HCT116 (cell line): ENCODE measurements around the gene ATRN. TPM values are rescaled to one million over a fixed set of nuclear protein-coding genes. Genes with fewer than 3 reads are reported as not detected.
"Not testable (repeated sequence)": the region's sequence is repeated elsewhere in the genome, so short reads cannot be mapped to it uniquely, and the experiment has no call there.

Experiments used
- ATAC-seq: fragments of 200-7000 bp; cut with Tn5 transposase; 2 replicates; pipeline ENCODE4 v1.9.1; 2020; ENCODE audit warnings: mild to moderate bottlenecking, moderate library complexity
- BruUV-seq: library from RNA; stranded (reverse); fragments of 400-500 nt; replicated peaks from 2 replicates; lab custom pipeline; 2021; lab: Mats Ljungman, UMichigan
- CTCF ChIA-PET: fragments of 300-600 bp; sonication (Branson Sonifier 250); formaldehyde crosslinking; loops from one replicate; lab custom pipeline; 2021; ENCODE audit warnings: antibody characterized with exemption; lab: Charles Lee
- POLR2A ChIA-PET: fragments of 300-600, 350-600 bp; sonication (Branson Sonifier 250); formaldehyde crosslinking; loops from one replicate; lab custom pipeline; 2021; ENCODE audit warnings: antibody characterized with exemption; lab: Charles Lee
- RAD21 ChIA-PET, 2 experiments: fragments of 300-600 bp; sonication (Branson Sonifier 250); formaldehyde crosslinking; loops; one replicate each; lab custom pipeline; 2023; ENCODE audit warnings: low total read pairs in 2 of 2; ENCODE audit not compliant: uncharacterized antibody in 2 of 2, unreplicated experiment in 2 of 2, low non-redundant PET in 1 of 2; lab: Charles Lee
- DNase-seq: peaks from one replicate; pipeline ENCODE4 v3.0.0-alpha.2; 2010; ENCODE audit warnings: low read depth, low spot score
- H2AFZ ChIP-seq: fragments of 200-600 bp; shearing (Covaris generic), sonication (generic); 2 replicates; pipeline ENCODE4 v1.6.1; 2017; ENCODE audit warnings: low read depth, mixed run types, mixed read lengths, antibody characterized with exemption, low read length; ENCODE audit not compliant: poor library complexity, severe bottlenecking
- H3K27ac ChIP-seq: 2 replicates; pipeline ENCODE4 v1.5.1; 2012; ENCODE audit warnings: low read depth, low read length
- H3K27me3 ChIP-seq: fragments of 200-600 bp; sonication (generic); 2 replicates; pipeline ENCODE4 v1.6.1; 2016; ENCODE audit warnings: mixed run types, low read length, mixed read lengths; ENCODE audit not compliant: insufficient read depth
- H3K36me3 ChIP-seq, 2 experiments: fragments of 200-500 bp in 1 of 2; fragments of 200-600 bp in 1 of 2; sonication (Bioruptor generic) in 1 of 2; sonication (generic) in 1 of 2; 2 replicates each; pipeline versions ENCODE4 v1.5.1 to v1.6.1; 2014 to 2016; ENCODE audit warnings: low read length in 2 of 2, inconsistent platforms in 1 of 2, mixed read lengths in 1 of 2, mixed run types in 1 of 2; ENCODE audit not compliant: insufficient read depth in 2 of 2, control insufficient read depth in 1 of 2
- H3K4me1 ChIP-seq, 2 experiments: fragments of 200-600 bp in 1 of 2; sonication (generic) in 1 of 2; 2 replicates each; pipeline versions ENCODE4 v1.5.1 to v1.6.1; 2012 to 2017; ENCODE audit warnings: low read length in 2 of 2, inconsistent platforms in 1 of 2, mild to moderate bottlenecking in 1 of 2, mixed read lengths in 1 of 2, mixed run types in 1 of 2, moderate library complexity in 1 of 2; ENCODE audit not compliant: insufficient read depth in 2 of 2, control insufficient read depth in 1 of 2
- H3K4me2 ChIP-seq: fragments of 200-600 bp; sonication (generic); 2 replicates; pipeline ENCODE4 v1.6.1; 2017; ENCODE audit warnings: mixed run types, low read length, mixed read lengths
- H3K4me3 ChIP-seq, 2 experiments: fragments of 200-600 bp in 1 of 2; sonication (generic) in 1 of 2; replicated peaks in 1 of 2; 2 replicates each; pipeline ENCODE4 v1.5.1; 2011 to 2016; ENCODE audit warnings: low read length in 2 of 2, control low read depth in 1 of 2, low read depth in 1 of 2, mild to moderate bottlenecking in 1 of 2, mixed read lengths in 1 of 2, mixed run types in 1 of 2
- H3K79me2 ChIP-seq: fragments of 200-600 bp; sonication (generic); 2 replicates; pipeline ENCODE4 v1.6.1; 2017; ENCODE audit warnings: mild to moderate bottlenecking, mixed run types, low read length, moderate library complexity, mixed read lengths; ENCODE audit not compliant: insufficient read depth
- H3K9ac ChIP-seq: fragments of 200-600 bp; sonication (generic); 2 replicates; pipeline ENCODE4 v1.6.1; 2016; ENCODE audit warnings: low read length, mixed read lengths
- H3K9me2 ChIP-seq: fragments of 200-600 bp; sonication (generic), shearing (Covaris generic); 2 replicates; pipeline ENCODE4 v1.6.1; 2017; ENCODE audit warnings: mixed run types, mild to moderate bottlenecking, moderate library complexity; ENCODE audit not compliant: insufficient read depth
- H3K9me3 ChIP-seq, 2 experiments: fragments of 200-500 bp in 1 of 2; fragments of 200-600 bp in 1 of 2; sonication (Bioruptor generic) in 1 of 2; sonication (generic) in 1 of 2; 2 replicates each; pipeline ENCODE4 v1.6.1; 2014 to 2017; ENCODE audit warnings: low read length in 2 of 2, mixed read lengths in 2 of 2, inconsistent platforms in 1 of 2, low read depth in 1 of 2, mild to moderate bottlenecking in 1 of 2, mixed run types in 1 of 2, moderate library complexity in 1 of 2; ENCODE audit not compliant: control insufficient read depth in 1 of 2, insufficient read depth in 1 of 2
- H4K20me1 ChIP-seq: fragments of 200-600 bp; sonication (generic), shearing (Covaris generic); 2 replicates; pipeline ENCODE4 v1.6.1; 2017; ENCODE audit warnings: mixed run types, mild to moderate bottlenecking, moderate library complexity; ENCODE audit not compliant: insufficient read depth
- CBX3 ChIP-seq: IDR thresholded peaks from 2 replicates; pipeline ENCODE4 v1.6.1; 2012; ENCODE audit warnings: low read depth
- CEBPB ChIP-seq: IDR thresholded peaks from 2 replicates; pipeline ENCODE4 v1.6.1; 2012; ENCODE audit warnings: low read depth
- EGR1 ChIP-seq: IDR thresholded peaks from 2 replicates; pipeline ENCODE4 v1.6.1; 2012; ENCODE audit warnings: low read depth
- ELF1 ChIP-seq: IDR thresholded peaks from 2 replicates; pipeline ENCODE4 v1.6.1; 2012; ENCODE audit warnings: low read depth, borderline replicate concordance
- EZH2 ChIP-seq: fragments of 200-600 bp; sonication (generic); IDR thresholded peaks from 2 replicates; pipeline ENCODE4 v1.6.1; 2017; ENCODE audit warnings: antibody characterized with exemption, mixed run types
- SRF ChIP-seq: IDR thresholded peaks from 2 replicates; pipeline ENCODE4 v1.6.1; 2012; ENCODE audit warnings: low read depth
- intact Hi-C: fragments of 100-400 bp; cut with micrococcal nuclease; formaldehyde crosslinking; loops from 2 replicates; pipeline ENCODE4 v1.10.0; 2022
- total RNA-seq: library from RNA; stranded (reverse); gene quantifications from one replicate; pipeline ENCODE4 v1.2.1, GENCODE V29; 2021; ENCODE audit not compliant: unreplicated experiment
- TF ChIP-seq, protein P1 (sequence below): IDR thresholded peaks from 2 replicates; pipeline ENCODE4 v1.6.1; 2012
- TF ChIP-seq, protein P2 (sequence below): IDR thresholded peaks from 2 replicates; pipeline ENCODE4 v1.6.1; 2012
- TF ChIP-seq, protein P3 (sequence below), 3 experiments: fragments of 200-600 bp in 1 of 3; sonication (generic) in 1 of 3; IDR thresholded peaks in 2 of 3; conservative IDR thresholded peaks in 1 of 3; 2 replicates each; pipeline ENCODE4 v1.5.1; 2012 to 2017; ENCODE audit warnings: low read depth in 2 of 3, low read length in 2 of 3, antibody characterized with exemption in 1 of 3, borderline replicate concordance in 1 of 3, control low read depth in 1 of 3, mild to moderate bottlenecking in 1 of 3, mixed read lengths in 1 of 3, mixed run types in 1 of 3, moderate library complexity in 1 of 3; ENCODE audit not compliant: insufficient read depth in 1 of 3

The ATRN gene
- total RNA-seq, 1 experiment from 2014 or later = 24.4 TPM

DNA sequence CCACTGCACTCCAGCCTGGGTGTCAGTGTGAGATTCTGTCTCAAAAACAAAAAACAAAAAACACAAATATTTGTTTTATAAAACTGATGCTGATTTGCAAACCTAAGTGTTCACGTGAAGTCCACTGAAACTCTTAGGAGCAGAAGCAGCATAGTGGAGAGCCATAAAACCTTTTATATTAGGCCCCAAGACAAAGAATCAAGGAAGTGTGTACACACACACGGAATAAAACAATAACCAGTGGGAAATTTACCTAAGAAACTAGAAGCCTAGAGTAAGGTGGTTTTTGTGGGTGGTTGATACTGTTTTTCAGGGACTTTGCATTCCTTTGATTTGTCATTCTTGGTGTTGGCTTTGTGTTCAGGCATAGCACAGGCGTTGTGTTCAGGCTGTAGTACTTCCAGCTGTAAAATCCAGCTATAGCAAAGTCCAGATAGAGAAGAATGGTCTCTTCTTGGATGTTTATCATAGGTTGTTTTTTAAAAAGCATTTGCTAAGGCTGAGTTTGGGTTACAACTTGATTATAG lies 61.3 kb downstream of the ATRN start:
- BruUV-seq = no TSS peak
- ChIA-PET RAD21 (no interaction called here), CTCF (no interaction called here), POLR2A (no interaction called here)
- no peaks in the 10 kb centered on the region for H3K36me3 ChIP-seq
- no peaks in the 10 kb centered on the region for H3K9me2 ChIP-seq
- no peak overlapping the region for H3K9ac ChIP-seq
- no peak overlapping the region for H3K27ac ChIP-seq
- no peak for ATAC-seq
- H3K27me3 ChIP-seq = no peaks in the 10 kb centered on the region
- H3K4me2 ChIP-seq = no peak overlapping the region
- no peaks in the 10 kb centered on the region for H3K4me1 ChIP-seq
- no peaks in the 10 kb centered on the region for H4K20me1 ChIP-seq
- intact Hi-C loops = no loop called here
- TF ChIP-seq, protein P1, sequence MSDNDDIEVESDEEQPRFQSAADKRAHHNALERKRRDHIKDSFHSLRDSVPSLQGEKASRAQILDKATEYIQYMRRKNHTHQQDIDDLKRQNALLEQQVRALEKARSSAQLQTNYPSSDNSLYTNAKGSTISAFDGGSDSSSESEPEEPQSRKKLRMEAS = no peak
- TF ChIP-seq, protein P2, sequence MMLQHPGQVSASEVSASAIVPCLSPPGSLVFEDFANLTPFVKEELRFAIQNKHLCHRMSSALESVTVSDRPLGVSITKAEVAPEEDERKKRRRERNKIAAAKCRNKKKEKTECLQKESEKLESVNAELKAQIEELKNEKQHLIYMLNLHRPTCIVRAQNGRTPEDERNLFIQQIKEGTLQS = no peak
- TF ChIP-seq SRF (no peak), ELF1 (no peak), EZH2 (no peak), CEBPB (no peak), EGR1 (no peak), CBX3 (no peak)
- TF ChIP-seq, protein P3, sequence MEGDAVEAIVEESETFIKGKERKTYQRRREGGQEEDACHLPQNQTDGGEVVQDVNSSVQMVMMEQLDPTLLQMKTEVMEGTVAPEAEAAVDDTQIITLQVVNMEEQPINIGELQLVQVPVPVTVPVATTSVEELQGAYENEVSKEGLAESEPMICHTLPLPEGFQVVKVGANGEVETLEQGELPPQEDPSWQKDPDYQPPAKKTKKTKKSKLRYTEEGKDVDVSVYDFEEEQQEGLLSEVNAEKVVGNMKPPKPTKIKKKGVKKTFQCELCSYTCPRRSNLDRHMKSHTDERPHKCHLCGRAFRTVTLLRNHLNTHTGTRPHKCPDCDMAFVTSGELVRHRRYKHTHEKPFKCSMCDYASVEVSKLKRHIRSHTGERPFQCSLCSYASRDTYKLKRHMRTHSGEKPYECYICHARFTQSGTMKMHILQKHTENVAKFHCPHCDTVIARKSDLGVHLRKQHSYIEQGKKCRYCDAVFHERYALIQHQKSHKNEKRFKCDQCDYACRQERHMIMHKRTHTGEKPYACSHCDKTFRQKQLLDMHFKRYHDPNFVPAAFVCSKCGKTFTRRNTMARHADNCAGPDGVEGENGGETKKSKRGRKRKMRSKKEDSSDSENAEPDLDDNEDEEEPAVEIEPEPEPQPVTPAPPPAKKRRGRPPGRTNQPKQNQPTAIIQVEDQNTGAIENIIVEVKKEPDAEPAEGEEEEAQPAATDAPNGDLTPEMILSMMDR (IDR thresholded peaks at IDR 0.05 in 2 of 3, conservative IDR thresholded peaks at IDR 0.05 in 1 of 3; ENCODE audit: borderline replicate concordance in 1 of 3, insufficient read depth in 1 of 3, low read depth in 2 of 3, low read length in 2 of 3) = no peak
- no peak overlapping the region for H2AFZ ChIP-seq
- H3K79me2 ChIP-seq = no peaks in the 10 kb centered on the region
- no peak for DNase-seq
- H3K4me3 ChIP-seq = no peak overlapping the region
- no peaks in the 10 kb centered on the region for H3K9me3 ChIP-seq

DNA sequence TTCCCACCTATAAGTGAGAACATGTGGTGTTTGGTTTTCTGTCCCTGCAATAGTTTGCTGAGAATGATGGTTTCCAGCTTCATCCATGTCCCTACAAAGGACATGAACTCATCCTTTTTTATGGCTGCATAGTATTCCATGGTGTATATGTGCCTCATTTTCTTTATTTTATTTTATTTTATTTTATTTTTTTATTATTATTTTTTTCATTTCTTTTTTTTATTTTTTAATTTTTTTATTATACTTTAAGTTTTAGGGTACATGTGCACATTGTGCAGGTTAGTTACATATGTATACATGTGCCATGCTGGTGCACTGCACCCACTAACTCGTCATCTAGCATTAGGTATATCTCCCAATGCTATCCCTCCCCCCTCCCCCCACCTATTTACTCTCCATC lies 66.9 kb downstream of the ATRN start:
- H3K4me3 ChIP-seq, POLR2A ChIA-PET, H3K9me3 ChIP-seq, ATAC-seq, H3K4me1 ChIP-seq, DNase-seq, H3K27me3 ChIP-seq, H3K9ac ChIP-seq, H3K27ac ChIP-seq, H3K4me2 ChIP-seq, intact Hi-C loops, H4K20me1 ChIP-seq, H3K79me2 ChIP-seq, H3K36me3 ChIP-seq, H3K9me2 ChIP-seq, RAD21 ChIA-PET, H2AFZ ChIP-seq, BruUV-seq: not testable (repeated sequence)
- CTCF ChIA-PET = interaction anchor here (0.8 kb wide), 1 partner anchor 26 kb away, joined by 4 read pairs; no protein-coding TSS in a partner anchor
